IMR-90 (cell line): Measurements from ENCODE around the gene MMP10. TPM values are rescaled to one million over a fixed set of nuclear protein-coding genes. Genes with fewer than 3 reads are reported as not detected.

Experiments
- ATAC-seq: fragments of 200-7000 bp; cut with Tn5 transposase; 2 replicates; pipeline ENCODE4 v1.9.1; 2020; ENCODE audit warnings: low read depth, mild to moderate bottlenecking, moderate library complexity
- BruUV-seq: library from RNA; stranded (reverse); fragments of 400-500 nt; replicated peaks from 2 replicates; lab custom pipeline; 2021; lab: Mats Ljungman, UMichigan
- CTCF ChIA-PET: fragments of 300-600 bp; formaldehyde crosslinking; extraction: SDS; loops from one replicate; lab custom pipeline; 2021; ENCODE audit warnings: antibody characterized with exemption; lab: Yijun Ruan, JAX
- POLR2A ChIA-PET: fragments of 300-600 bp; sonication (Branson Sonifier 250); formaldehyde crosslinking; loops from one replicate; lab custom pipeline; 2022; ENCODE audit warnings: antibody characterized with exemption; ENCODE audit not compliant: unreplicated experiment; lab: Charles Lee
- DNase-seq: peaks from one replicate; pipeline ENCODE4 v3.0.0; 2013
- H2AFZ ChIP-seq: replicated peaks from 2 replicates; pipeline ENCODE3; 2013; ENCODE audit warnings: low read length, mild to moderate bottlenecking; ENCODE audit not compliant: poor library complexity
- H2AK5ac ChIP-seq: 2 replicates; pipeline ENCODE4 v1.6.1; 2013; ENCODE audit warnings: low read depth, low read length, inconsistent platforms
- H2AK9ac ChIP-seq: replicated peaks from 2 replicates; pipeline ENCODE3; 2013; ENCODE audit warnings: mild to moderate bottlenecking, low read depth, low read length, moderate library complexity; ENCODE audit not compliant: poor library complexity
- H2BK120ac ChIP-seq: 2 replicates; pipeline ENCODE4 v1.6.1; 2013; ENCODE audit warnings: low read depth, low read length, inconsistent platforms
- H2BK15ac ChIP-seq: 3 replicates; pipeline ENCODE4 v1.6.1; 2013; ENCODE audit warnings: low read depth, low read length, inconsistent platforms
- H2BK20ac ChIP-seq: 2 replicates; pipeline ENCODE4 v1.6.1; 2013; ENCODE audit warnings: low read depth, mild to moderate bottlenecking, inconsistent platforms, low read length, moderate library complexity
- H2BK5ac ChIP-seq: 2 replicates; pipeline ENCODE4 v1.6.1; 2013; ENCODE audit warnings: mild to moderate bottlenecking, low read depth, low read length, inconsistent platforms; ENCODE audit not compliant: poor library complexity, severe bottlenecking
- H3K14ac ChIP-seq: replicated peaks from 2 replicates; pipeline ENCODE4 v1.6.1; 2013; ENCODE audit warnings: low read depth, low read length, inconsistent platforms
- H3K18ac ChIP-seq: 2 replicates; pipeline ENCODE4 v1.6.1; 2013; ENCODE audit warnings: low read depth, low read length, control low read depth
- H3K23ac ChIP-seq: 2 replicates; pipeline ENCODE4 v1.6.1; 2013; ENCODE audit warnings: low read depth, low read length, inconsistent platforms
- H3K27ac ChIP-seq: 2 replicates; pipeline ENCODE4 v1.5.1; 2013; ENCODE audit warnings: mild to moderate bottlenecking, control low read depth, low read length; ENCODE audit not compliant: insufficient read depth
- H3K27me3 ChIP-seq: 2 replicates; pipeline ENCODE4 v1.6.1; 2013; ENCODE audit warnings: low read length; ENCODE audit not compliant: control insufficient read depth, insufficient read depth
- H3K36me3 ChIP-seq: 2 replicates; pipeline ENCODE4 v1.6.1; 2013; ENCODE audit warnings: low read length, mixed read lengths; ENCODE audit not compliant: control insufficient read depth, insufficient read depth
- H3K4ac ChIP-seq: 2 replicates; pipeline ENCODE4 v1.6.1; 2013; ENCODE audit warnings: low read depth, low read length, inconsistent platforms
- H3K4me1 ChIP-seq: 2 replicates; pipeline ENCODE4 v1.6.1; 2013; ENCODE audit warnings: low read length, mixed read lengths; ENCODE audit not compliant: control insufficient read depth, insufficient read depth
- H3K4me2 ChIP-seq: 2 replicates; pipeline ENCODE4 v1.6.1; 2013; ENCODE audit warnings: low read depth, mild to moderate bottlenecking, control low read depth, low read length, moderate library complexity
- H3K4me3 ChIP-seq: 2 replicates; pipeline ENCODE4 v1.5.1; 2013; ENCODE audit warnings: low read depth, mild to moderate bottlenecking, control low read depth, low read length, moderate library complexity; ENCODE audit not compliant: insufficient read depth
- H3K56ac ChIP-seq: 2 replicates; pipeline ENCODE4 v1.6.1; 2013; ENCODE audit warnings: low read length, inconsistent platforms; ENCODE audit not compliant: insufficient read depth; ENCODE audit errors: extremely low read depth
- H3K79me1 ChIP-seq, 2 experiments: 2 replicates each; pipeline ENCODE4 v1.6.1; 2013; ENCODE audit warnings: low read length in 2 of 2, inconsistent platforms in 1 of 2, low read depth in 1 of 2
- H3K9ac ChIP-seq: 2 replicates; pipeline ENCODE4 v1.6.1; 2013; ENCODE audit warnings: low read depth, low read length, control low read depth
- H3K9me1 ChIP-seq: 2 replicates; pipeline ENCODE4 v1.6.1; 2013; ENCODE audit warnings: low read length, inconsistent platforms; ENCODE audit not compliant: insufficient read depth
- H3K9me3 ChIP-seq: 2 replicates; pipeline ENCODE4 v1.6.1; 2013; ENCODE audit warnings: low read length; ENCODE audit not compliant: control insufficient read depth, insufficient read depth
- H4K20me1 ChIP-seq: 2 replicates; pipeline ENCODE4 v1.6.1; 2013; ENCODE audit warnings: low read length, inconsistent platforms; ENCODE audit not compliant: insufficient read depth
- H4K5ac ChIP-seq: 2 replicates; pipeline ENCODE4 v1.6.1; 2013; ENCODE audit warnings: mild to moderate bottlenecking, low read depth, low read length, control low read depth
- H4K8ac ChIP-seq, 2 experiments: 2 replicates each; pipeline ENCODE4 v1.6.1; 2013; ENCODE audit warnings: low read depth in 2 of 2, low read length in 2 of 2, control low read depth in 1 of 2, inconsistent platforms in 1 of 2
- H4K91ac ChIP-seq: 2 replicates; pipeline ENCODE4 v1.6.1; 2013; ENCODE audit warnings: low read depth, low read length, inconsistent platforms; ENCODE audit not compliant: insufficient read depth
- BHLHE40 ChIP-seq: fragments of 150-350 bp; IDR thresholded peaks from 2 replicates; pipeline ENCODE4 v1.6.1; 2016; ENCODE audit warnings: mild to moderate bottlenecking, low read depth, low read length
- CHD1 ChIP-seq: IDR thresholded peaks from 2 replicates; pipeline ENCODE4 v1.6.1; 2012; ENCODE audit warnings: low read depth, low read length, improper control_type of control experiment
- MAFK ChIP-seq: IDR thresholded peaks from 2 replicates; pipeline ENCODE4 v1.6.1; 2012; ENCODE audit warnings: low read depth, low read length, improper control_type of control experiment
- MXI1 ChIP-seq: IDR thresholded peaks from 2 replicates; pipeline ENCODE4 v1.6.1; 2012; ENCODE audit warnings: low read depth, mild to moderate bottlenecking, low read length, moderate library complexity, borderline replicate concordance
- NFE2L2 ChIP-seq: fragments of 150-350 bp; IDR thresholded peaks from 2 replicates; pipeline ENCODE4 v1.6.1; 2016; ENCODE audit warnings: low read depth, mild to moderate bottlenecking, low read length
- RAD21 ChIP-seq: IDR thresholded peaks from 2 replicates; pipeline ENCODE4 v1.6.1; 2012; ENCODE audit warnings: low read length, improper control_type of control experiment
- WGBS, 2 experiments: methylation state at CpG; one replicate each; pipeline versions ENCODE4 v1.1.5 to v1.1.7; 2013; ENCODE audit warnings: missing lambda C conversion rate in 2 of 2; ENCODE audit not compliant: insufficient read length in 1 of 2; ENCODE audit errors: extremely low coverage in 2 of 2; 5-methylcytosine and 5-hydroxymethylcytosine counted together
- dilution Hi-C: fragments of 300-500 bp; cut with HindIII; formaldehyde crosslinking; loops from one replicate; pipeline ENCODE4 v1.14.3; 2018; ENCODE audit warnings: low sequenced_read_pairs; ENCODE audit not compliant: unreplicated experiment
- in situ Hi-C: fragments of 300-500 bp; cut with MboI; formaldehyde crosslinking; loops from 3 replicates; pipeline ENCODE4 v1.14.3; 2019; ENCODE audit warnings: low sequenced_read_pairs, inconsistent platforms, mixed read lengths
- intact Hi-C: fragments of 100-400 bp; cut with micrococcal nuclease; formaldehyde crosslinking; loops from 2 replicates; pipeline ENCODE4 v1.10.0; 2022
- polyA plus RNA-seq, 3 experiments: library from polyadenylated mRNA; depleted of rRNA; stranded (reverse); fragments of >200 nt; gene quantifications; 2 replicates each; pipeline ENCODE4 v1.2.3, GENCODE V29; 2012; ENCODE audit warnings: low replicate concordance in 1 of 3
- total RNA-seq: library from RNA; depleted of rRNA; stranded (reverse); fragments of >200 nt; gene quantifications from 2 replicates; pipeline ENCODE4 v1.2.3, GENCODE V29; 2012
- TF ChIP-seq, protein P1 (sequence below): fragments of 150-350 bp; IDR thresholded peaks from 2 replicates; pipeline ENCODE4 v1.6.1; 2017; ENCODE audit warnings: mild to moderate bottlenecking, antibody characterized with exemption, low read length, low read depth

The MMP10 gene
- total and polyA plus RNA-seq, 2 of the 4 experiments (the other 2 are of a cell fraction): not detected

DNA sequence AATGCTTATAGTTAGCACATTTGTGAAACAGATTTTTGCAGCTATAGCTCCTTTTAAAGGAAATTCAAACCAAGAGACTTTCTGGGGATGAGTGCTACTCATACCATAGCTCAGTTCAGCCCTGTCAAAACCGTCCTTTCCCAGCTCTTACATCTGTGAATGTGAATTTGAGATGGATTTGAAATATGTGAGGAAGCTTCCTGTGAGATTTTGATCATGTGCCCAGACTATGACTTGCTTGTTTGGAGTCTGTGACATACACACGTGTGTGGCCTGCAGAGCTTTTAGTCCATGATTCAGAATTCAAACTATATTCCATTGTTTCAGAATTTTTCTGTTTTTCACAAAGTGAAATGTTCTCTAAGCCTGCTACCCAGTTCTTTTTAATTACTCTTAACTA is 21.9 kb upstream of the MMP10 start:
- H4K5ac ChIP-seq: no peak overlapping the region
- no peak overlapping the region for H3K14ac ChIP-seq
- DNase-seq (peak; percentile 95), ATAC-seq (peak; percentile 72)
- ChIA-PET CTCF (interaction anchor here (0.9 kb wide), 1 partner anchor 22 kb away, joined by 3 read pairs; the partner anchor contains the start of gene MMP10), POLR2A (no interaction called here)
- H3K27ac ChIP-seq: no peak overlapping the region
- H3K4me2 ChIP-seq: no peak overlapping the region
- no peak overlapping the region for H3K56ac ChIP-seq
- intact Hi-C loops: no loop called here
- no peaks in the 10 kb centered on the region for H3K36me3 ChIP-seq
- no peak overlapping the region for H2AFZ ChIP-seq
- H4K8ac ChIP-seq: no peak overlapping the region
- no peak overlapping the region for H2BK120ac ChIP-seq
- H3K9me1 ChIP-seq: peaks cover 9% of the 10 kb centered on the region
- TF ChIP-seq MAFK (no peak), BHLHE40 (peak; percentile 89), RAD21 (no peak), MXI1 (no peak), NFE2L2 (peak; percentile 45; the same call in 1 of the 2 replicates), CHD1 (no peak)
- TF ChIP-seq, protein P1, sequence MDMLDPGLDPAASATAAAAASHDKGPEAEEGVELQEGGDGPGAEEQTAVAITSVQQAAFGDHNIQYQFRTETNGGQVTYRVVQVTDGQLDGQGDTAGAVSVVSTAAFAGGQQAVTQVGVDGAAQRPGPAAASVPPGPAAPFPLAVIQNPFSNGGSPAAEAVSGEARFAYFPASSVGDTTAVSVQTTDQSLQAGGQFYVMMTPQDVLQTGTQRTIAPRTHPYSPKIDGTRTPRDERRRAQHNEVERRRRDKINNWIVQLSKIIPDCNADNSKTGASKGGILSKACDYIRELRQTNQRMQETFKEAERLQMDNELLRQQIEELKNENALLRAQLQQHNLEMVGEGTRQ: peak; percentile 85
- H3K18ac ChIP-seq: no peak overlapping the region
- H2BK20ac ChIP-seq: no peak overlapping the region
- no peak overlapping the region for H2BK5ac ChIP-seq
- H3K27me3 ChIP-seq: no peaks in the 10 kb centered on the region
- H4K20me1 ChIP-seq: no peaks in the 10 kb centered on the region
- no CpG with 5 or more reads among the region's 2 CpGs for WGBS, 2 experiments
- no peak overlapping the region for H4K91ac ChIP-seq
- H3K9ac ChIP-seq: no peak overlapping the region
- no peak overlapping the region for H3K4me3 ChIP-seq
- H3K9me3 ChIP-seq: no peaks in the 10 kb centered on the region
- H3K4ac ChIP-seq: no peak overlapping the region; the same call in 1 of the 2 replicates
- no peak overlapping the region for H2AK9ac ChIP-seq
- BruUV-seq: no TSS peak
- H2AK5ac ChIP-seq: no peak overlapping the region
- H2BK15ac ChIP-seq: no peak overlapping the region
- no peak overlapping the region for H3K23ac ChIP-seq
- in situ Hi-C loops: no loop called here
- H3K4me1 ChIP-seq: peaks cover 5% of the 10 kb centered on the region
- dilution Hi-C loops: no loop called here
- no peaks in the 10 kb centered on the region for H3K79me1 ChIP-seq
